SK-N-SH treated with all-trans-retinoic acid at 6 μM for 48 hours (cell line): ENCODE results near the gene FAM241B.

Experiments
- GLIS3 ChIP-seq: fragments of 250-450 bp; sonication (Bioruptor Pico); IDR thresholded peaks from 2 replicates; pipeline ENCODE4 v1.5.0; 2020; ENCODE audit warnings: mild to moderate bottlenecking, moderate library complexity
- ZFP30 ChIP-seq: fragments of 450-650 bp; formaldehyde crosslinking; IDR thresholded peaks from 2 replicates; pipeline ENCODE4 v1.5.0; 2022; ENCODE audit warnings: mild to moderate bottlenecking, moderate library complexity
- ZNF565 ChIP-seq: fragments of 450-650 bp; formaldehyde crosslinking; conservative IDR thresholded peaks from 2 replicates; pipeline ENCODE4 v1.5.0; 2020; ENCODE audit warnings: low read depth, mild to moderate bottlenecking, moderate library complexity
- ZNF70 ChIP-seq: fragments of 450-650 bp; formaldehyde crosslinking; IDR thresholded peaks from 2 replicates; pipeline ENCODE4 v1.5.0; 2020; ENCODE audit warnings: mild to moderate bottlenecking, moderate library complexity
- TF ChIP-seq, protein P1 (sequence below): fragments of 250-450 bp; sonication (Bioruptor Pico); IDR thresholded peaks from 2 replicates; pipeline ENCODE4 v1.8.0; 2020; ENCODE audit warnings: mild to moderate bottlenecking, moderate library complexity, borderline replicate concordance
- TF ChIP-seq, protein P2 (sequence below): fragments of 250-450 bp; sonication (Bioruptor Pico); IDR thresholded peaks from 2 replicates; pipeline ENCODE4 v1.5.1; 2020; ENCODE audit warnings: low read depth, mild to moderate bottlenecking, moderate library complexity
- TF ChIP-seq, protein P3 (sequence below): fragments of 250-450 bp; sonication (Bioruptor Pico); IDR thresholded peaks from 2 replicates; pipeline ENCODE4 v1.5.1; 2021; ENCODE audit warnings: mild to moderate bottlenecking, moderate library complexity
- TF ChIP-seq, protein P4 (sequence below): fragments of 250-450 bp; sonication (Bioruptor Pico); IDR thresholded peaks from 2 replicates; pipeline ENCODE4 v1.8.0; 2021; ENCODE audit warnings: low read depth, mild to moderate bottlenecking, moderate library complexity, borderline replicate concordance

DNA sequence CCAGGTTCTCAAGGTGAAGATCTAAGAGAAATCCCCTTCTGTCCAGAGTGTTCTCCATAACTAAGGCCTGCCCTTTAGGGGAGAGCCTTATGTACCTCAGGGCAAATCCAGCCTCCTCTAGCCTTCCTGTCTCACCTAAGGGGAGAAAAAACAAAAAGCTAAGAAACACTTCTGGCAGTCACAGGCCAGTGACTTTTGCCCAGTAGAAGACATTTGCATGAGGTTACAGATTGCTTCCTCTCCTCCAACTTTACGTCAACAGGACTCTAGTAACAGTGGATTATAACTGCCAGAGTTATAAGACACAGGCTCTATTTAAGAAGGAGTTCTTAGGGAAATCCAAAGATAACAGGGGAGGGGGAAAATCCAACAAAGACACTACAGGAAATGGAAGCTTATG lies 15.9 kb upstream of the FAM241B start:
- TF ChIP-seq, protein P1, sequence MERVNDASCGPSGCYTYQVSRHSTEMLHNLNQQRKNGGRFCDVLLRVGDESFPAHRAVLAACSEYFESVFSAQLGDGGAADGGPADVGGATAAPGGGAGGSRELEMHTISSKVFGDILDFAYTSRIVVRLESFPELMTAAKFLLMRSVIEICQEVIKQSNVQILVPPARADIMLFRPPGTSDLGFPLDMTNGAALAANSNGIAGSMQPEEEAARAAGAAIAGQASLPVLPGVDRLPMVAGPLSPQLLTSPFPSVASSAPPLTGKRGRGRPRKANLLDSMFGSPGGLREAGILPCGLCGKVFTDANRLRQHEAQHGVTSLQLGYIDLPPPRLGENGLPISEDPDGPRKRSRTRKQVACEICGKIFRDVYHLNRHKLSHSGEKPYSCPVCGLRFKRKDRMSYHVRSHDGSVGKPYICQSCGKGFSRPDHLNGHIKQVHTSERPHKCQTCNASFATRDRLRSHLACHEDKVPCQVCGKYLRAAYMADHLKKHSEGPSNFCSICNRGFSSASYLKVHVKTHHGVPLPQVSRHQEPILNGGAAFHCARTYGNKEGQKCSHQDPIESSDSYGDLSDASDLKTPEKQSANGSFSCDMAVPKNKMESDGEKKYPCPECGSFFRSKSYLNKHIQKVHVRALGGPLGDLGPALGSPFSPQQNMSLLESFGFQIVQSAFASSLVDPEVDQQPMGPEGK: no peak
- TF ChIP-seq ZNF70 (CRISPR knock-in tag): no peak
- TF ChIP-seq ZNF565 (CRISPR knock-in tag): no peak
- no peak for TF ChIP-seq ZFP30 (CRISPR knock-in tag)
- TF ChIP-seq, protein P2, sequence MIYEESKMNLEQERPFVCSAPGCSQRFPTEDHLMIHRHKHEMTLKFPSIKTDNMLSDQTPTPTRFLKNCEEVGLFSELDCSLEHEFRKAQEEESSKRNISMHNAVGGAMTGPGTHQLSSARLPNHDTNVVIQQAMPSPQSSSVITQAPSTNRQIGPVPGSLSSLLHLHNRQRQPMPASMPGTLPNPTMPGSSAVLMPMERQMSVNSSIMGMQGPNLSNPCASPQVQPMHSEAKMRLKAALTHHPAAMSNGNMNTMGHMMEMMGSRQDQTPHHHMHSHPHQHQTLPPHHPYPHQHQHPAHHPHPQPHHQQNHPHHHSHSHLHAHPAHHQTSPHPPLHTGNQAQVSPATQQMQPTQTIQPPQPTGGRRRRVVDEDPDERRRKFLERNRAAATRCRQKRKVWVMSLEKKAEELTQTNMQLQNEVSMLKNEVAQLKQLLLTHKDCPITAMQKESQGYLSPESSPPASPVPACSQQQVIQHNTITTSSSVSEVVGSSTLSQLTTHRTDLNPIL: no peak
- TF ChIP-seq, protein P3, sequence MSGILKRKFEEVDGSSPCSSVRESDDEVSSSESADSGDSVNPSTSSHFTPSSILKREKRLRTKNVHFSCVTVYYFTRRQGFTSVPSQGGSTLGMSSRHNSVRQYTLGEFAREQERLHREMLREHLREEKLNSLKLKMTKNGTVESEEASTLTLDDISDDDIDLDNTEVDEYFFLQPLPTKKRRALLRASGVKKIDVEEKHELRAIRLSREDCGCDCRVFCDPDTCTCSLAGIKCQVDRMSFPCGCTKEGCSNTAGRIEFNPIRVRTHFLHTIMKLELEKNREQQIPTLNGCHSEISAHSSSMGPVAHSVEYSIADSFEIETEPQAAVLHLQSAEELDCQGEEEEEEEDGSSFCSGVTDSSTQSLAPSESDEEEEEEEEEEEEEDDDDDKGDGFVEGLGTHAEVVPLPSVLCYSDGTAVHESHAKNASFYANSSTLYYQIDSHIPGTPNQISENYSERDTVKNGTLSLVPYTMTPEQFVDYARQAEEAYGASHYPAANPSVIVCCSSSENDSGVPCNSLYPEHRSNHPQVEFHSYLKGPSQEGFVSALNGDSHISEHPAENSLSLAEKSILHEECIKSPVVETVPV (CRISPR knock-in tag): no peak
- TF ChIP-seq, protein P4, sequence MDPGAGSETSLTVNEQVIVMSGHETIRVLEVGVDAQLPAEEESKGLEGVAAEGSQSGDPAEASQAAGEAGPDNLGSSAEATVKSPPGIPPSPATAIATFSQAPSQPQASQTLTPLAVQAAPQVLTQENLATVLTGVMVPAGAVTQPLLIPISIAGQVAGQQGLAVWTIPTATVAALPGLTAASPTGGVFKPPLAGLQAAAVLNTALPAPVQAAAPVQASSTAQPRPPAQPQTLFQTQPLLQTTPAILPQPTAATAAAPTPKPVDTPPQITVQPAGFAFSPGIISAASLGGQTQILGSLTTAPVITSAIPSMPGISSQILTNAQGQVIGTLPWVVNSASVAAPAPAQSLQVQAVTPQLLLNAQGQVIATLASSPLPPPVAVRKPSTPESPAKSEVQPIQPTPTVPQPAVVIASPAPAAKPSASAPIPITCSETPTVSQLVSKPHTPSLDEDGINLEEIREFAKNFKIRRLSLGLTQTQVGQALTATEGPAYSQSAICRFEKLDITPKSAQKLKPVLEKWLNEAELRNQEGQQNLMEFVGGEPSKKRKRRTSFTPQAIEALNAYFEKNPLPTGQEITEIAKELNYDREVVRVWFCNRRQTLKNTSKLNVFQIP (CRISPR knock-in tag): no peak
- TF ChIP-seq GLIS3 (CRISPR knock-in tag): no peak
